Brain microvascular endothelial cell (primary cell): Measurements from ENCODE around the gene LMNA.
A peak's percentile ranks its signal among the peaks of the same experiment; 100 is the strongest.

Experiments
- DNase-seq: peaks from one replicate; pipeline ENCODE4 v3.0.0-alpha.2; 2020
- H3K27ac ChIP-seq: fragments of 250-450 bp; sonication (Bioruptor Pico); 2 replicates; pipeline ENCODE4 v1.5.1; 2020; ENCODE audit warnings: mild to moderate bottlenecking, moderate library complexity
- H3K27me3 ChIP-seq: fragments of 250-450 bp; sonication (Bioruptor Pico); replicated peaks from 2 replicates; pipeline ENCODE4 v1.5.1; 2020; ENCODE audit warnings: mild to moderate bottlenecking
- H3K36me3 ChIP-seq: fragments of 250-450 bp; sonication (Bioruptor Pico); replicated peaks from 2 replicates; pipeline ENCODE4 v1.5.1; 2020; ENCODE audit warnings: mild to moderate bottlenecking
- H3K4me3 ChIP-seq: 2 replicates; pipeline ENCODE4 v1.5.1; 2011; ENCODE audit warnings: low read depth, mild to moderate bottlenecking, control low read depth, low read length, moderate library complexity
- CTCF ChIP-seq: IDR thresholded peaks from 2 replicates; pipeline ENCODE4 v1.5.1; 2011; ENCODE audit warnings: low read depth, mild to moderate bottlenecking, moderate library complexity, low read length, control low read depth, inconsistent platforms; ENCODE audit errors: missing control alignments
- in situ Hi-C: cut with HindIII; loops from 2 replicates; pipeline ENCODE4 v1.10.0; 2017; ENCODE audit warnings: low sequenced_read_pairs, low pct_ligation_motif_present

The LMNA gene

GRCh38 chr1:156083800-156084790 is 30.4 kb upstream of the LMNA start:
- no peak for TF ChIP-seq CTCF
- H3K36me3 ChIP-seq: no peaks in the 10 kb centered on the region
- H3K27ac ChIP-seq: no peak overlapping the region
- no peak overlapping the region for H3K4me3 ChIP-seq
- in situ Hi-C loops: no loop called here
- H3K27me3 ChIP-seq: no peaks in the 10 kb centered on the region
- no peak for DNase-seq

DNA sequence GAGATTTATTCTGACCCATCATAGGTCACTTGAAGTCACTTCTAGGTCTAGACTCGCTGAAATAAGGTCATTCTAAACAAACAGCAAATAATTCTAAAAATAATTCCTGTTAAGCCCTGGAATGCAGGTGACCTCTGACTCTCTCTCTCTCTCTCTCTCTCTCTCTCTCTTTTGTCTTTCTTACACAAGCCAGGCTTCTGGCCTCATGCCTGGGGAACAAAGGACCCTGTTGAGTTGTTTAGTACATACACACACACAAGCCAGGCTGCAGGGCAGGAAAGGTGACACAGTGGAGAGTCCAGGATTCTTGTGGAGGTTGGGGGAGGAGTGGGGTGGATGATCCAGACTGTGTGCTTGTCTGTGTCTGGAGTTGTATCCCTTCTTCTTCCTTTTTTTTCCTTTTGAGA is 28.3 kb upstream of the LMNA start:
- peak; percentile 51 for DNase-seq
- no peaks in the 10 kb centered on the region for H3K27me3 ChIP-seq
- H3K27ac ChIP-seq: no peak overlapping the region
- in situ Hi-C loops: no loop called here
- H3K4me3 ChIP-seq: no peak overlapping the region
- no peaks in the 10 kb centered on the region for H3K36me3 ChIP-seq
- no peak for TF ChIP-seq CTCF

DNA sequence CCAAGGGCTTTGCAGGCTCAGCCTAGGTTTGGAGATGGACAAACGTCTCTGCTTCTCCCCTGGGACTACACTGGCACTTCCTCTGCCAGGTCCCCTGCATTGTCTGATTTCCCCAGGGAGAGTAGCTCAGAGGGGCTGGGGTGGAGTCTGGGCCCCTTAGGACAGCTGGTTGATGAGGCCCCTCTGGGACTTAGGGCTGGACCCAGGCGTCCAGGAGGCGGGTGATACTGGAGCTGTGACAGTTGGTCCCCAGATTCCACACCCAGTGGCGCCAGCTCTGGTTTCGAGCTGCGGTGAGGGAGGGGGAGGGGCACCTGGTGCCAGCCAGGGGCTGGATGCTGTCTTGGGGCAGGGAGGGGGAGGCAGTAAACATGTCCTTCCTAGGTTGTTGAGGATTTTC is 24.8 kb upstream of the LMNA start:
- in situ Hi-C loops: no loop called here
- Histone ChIP-seq H3K27me3 (no peaks in the 10 kb centered on the region), H3K27ac (no peak overlapping the region), H3K36me3 (no peaks in the 10 kb centered on the region), H3K4me3 (no peak overlapping the region)
- no peak for TF ChIP-seq CTCF
- DNase-seq: no peak

DNA sequence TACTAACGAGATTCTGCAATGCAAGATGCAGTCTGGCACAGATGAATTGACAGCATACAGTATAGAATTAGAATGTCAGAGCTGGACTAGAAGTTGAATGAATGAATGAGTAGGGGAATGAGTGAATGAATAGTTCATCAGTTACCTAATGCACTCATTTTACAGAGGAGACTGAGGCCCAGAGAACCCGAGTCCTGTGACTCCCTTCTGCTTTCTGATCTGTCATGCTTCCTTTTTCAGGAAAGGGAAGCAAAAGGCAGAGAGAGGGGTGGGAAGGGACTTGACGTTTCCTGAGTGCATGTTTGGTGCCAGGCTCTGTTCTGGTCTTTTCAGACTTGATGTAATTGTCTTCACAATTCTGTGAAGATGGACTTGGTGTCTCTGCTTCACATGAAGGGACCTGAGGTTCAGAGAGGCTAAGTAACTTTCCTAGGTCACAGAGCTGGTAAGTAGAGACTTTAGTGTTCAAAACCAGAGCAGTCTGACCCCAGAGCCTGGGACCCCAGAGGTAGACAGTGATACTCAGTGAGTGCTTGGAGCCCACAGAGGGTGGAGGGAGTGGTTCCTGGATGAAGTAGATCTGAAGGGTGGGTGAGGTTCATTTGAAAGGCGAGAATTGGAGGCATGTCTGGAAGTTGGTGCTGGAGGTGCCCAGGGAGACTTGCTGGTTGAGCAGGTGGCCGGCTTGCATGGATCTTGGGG is 24.2 kb upstream of the LMNA start:
- H3K4me3 ChIP-seq: no peak overlapping the region
- H3K27ac ChIP-seq: no peak overlapping the region
- H3K36me3 ChIP-seq: no peaks in the 10 kb centered on the region
- TF ChIP-seq CTCF: no peak
- in situ Hi-C loops: no loop called here
- H3K27me3 ChIP-seq: no peaks in the 10 kb centered on the region
- DNase-seq: no peak

GRCh38 chr1:156090840-156091188 is 23.7 kb upstream of the LMNA start:
- H3K27me3 ChIP-seq: no peaks in the 10 kb centered on the region
- H3K4me3 ChIP-seq: no peak overlapping the region
- H3K27ac ChIP-seq: no peak overlapping the region
- H3K36me3 ChIP-seq: no peaks in the 10 kb centered on the region
- in situ Hi-C loops: no loop called here
- TF ChIP-seq CTCF: peak; percentile 83
- DNase-seq: peak; percentile 59
